HG03280 (cell line): Measurements from ENCODE around the gene DCUN1D2.

Experiments
- ATAC-seq: cut with Tn5 transposase; IDR thresholded peaks from one replicate; pipeline ENCODE4 v1.9.1; 2021; ENCODE audit warnings: mild to moderate bottlenecking, moderate library complexity; ENCODE audit not compliant: unreplicated experiment

DCUN1D2 gene

GRCh38 chr13:113428469-113428865 is 62.0 kb downstream of the DCUN1D2 start:
- no peak for ATAC-seq

DNA sequence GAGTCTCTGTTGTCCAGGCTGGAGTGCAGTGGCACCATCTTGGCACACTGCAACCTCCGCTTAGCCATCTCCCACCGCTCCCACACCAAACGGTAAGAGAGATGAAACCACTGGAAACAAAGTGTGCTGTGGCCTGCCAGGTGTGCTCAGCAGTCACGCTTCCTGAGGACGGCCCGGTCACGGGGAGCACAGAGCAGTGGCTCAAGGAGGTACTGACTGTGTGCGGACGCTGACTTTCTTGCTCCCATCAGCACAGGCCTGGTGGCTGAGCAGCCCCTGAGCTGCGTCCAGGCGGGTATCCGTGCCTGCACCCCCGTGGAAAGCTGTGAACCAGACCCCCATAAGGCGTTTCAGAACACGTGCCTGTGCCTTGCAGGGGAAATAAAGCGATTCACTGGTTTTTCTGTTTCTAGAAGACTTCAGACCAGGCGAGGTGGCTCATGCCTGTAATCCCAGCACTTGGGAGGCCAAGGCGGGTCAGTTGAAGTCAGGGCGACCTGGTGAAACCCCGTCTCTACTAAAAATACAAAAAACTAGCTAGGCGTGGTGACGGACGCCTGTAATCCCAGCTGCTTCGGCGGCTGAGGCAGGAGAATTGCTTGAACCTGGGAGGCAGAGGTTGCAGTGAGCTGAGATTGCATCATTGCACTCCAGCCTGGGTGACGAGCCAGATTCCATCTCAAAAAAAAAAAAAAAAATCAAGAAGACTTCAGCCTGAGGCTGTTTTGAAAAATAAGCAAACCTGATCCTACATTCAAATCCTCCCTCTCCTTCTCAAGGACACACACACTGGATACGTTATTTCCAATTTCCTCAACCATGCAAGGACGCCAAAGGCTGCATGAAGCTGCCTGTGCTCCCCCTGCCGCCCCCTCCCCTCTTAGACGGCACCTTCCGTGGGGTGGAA is 62.7 kb downstream of the DCUN1D2 start:
- ATAC-seq: no peak

- no peak for ATAC-seq
These were observed 63.9 kb downstream of the DCUN1D2 start for GRCh38 chr13:113426591-113426986.

GRCh38 chr13:113425941-113426590 is 64.4 kb downstream of the DCUN1D2 start:
- no peak for ATAC-seq

DNA sequence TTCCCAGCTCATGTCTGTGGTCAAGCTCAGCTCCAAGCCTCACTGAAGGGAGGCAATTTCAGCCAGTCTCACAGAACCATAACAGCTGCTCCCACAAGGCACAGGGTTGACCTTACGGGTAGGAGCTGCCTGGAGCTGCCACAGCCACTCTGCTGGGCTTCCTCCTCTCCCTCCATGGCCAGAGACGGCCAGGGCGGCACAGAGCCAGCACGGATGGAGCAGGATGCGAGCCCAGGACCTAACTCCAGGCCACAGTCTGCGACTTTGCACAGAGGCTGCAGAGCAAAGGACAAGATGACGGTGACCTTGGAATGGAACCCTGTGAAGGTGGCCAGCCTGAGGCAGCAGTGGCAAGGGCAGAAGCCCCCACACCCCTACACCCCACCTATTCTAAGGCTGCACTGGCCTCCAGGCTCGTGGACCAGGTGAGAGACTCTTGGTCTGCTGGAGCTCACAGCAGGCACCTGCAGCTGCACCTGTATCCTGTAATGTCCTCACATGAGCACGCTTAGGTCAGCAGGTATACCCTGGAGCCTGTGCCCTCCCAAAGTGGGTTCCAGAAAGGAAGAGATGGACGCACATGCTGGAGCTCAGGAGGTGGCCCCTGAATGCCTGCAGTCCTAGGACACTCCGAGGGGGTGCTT is 66.9 kb downstream of the DCUN1D2 start:
- no peak for ATAC-seq

- ATAC-seq: no peak
These were observed 67.5 kb downstream of the DCUN1D2 start for GRCh38 chr13:113422807-113423519.

- ATAC-seq: no peak
These were observed 68.7 kb downstream of the DCUN1D2 start for GRCh38 chr13:113421673-113422270.

DNA sequence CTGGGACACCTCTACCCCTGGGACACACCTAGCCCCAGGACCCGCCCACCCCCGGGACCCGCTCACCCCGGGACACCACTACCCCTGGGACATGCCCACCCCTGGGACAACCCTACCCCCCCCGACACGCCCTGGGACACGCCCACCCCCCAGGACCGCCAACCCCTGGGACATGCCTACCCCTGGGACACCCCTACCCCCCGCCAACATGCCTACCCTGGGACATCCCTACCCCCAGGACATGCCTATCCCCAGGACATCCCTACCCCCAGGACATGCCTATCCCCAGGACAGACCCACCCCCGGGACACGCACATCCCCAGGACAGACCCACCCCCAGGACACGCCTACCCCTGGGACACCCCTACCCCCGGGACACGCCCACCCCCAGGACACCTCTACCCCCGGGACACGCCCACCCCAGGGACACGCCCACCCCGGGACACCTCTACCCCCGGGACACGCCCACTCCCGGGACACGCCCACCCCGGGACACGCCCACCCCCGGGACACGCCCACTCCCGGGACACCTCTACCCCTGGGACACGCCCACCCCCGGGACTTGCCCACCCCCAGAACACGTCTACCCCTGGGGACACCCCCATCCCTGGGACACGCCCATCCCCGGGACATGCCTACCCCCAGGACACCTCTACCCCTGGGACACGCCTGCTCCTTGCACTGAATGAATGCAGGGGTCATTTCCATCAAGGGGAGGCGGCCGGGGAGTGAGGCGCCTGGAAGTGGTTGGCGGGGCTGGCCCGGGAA is 69.5 kb downstream of the DCUN1D2 start:
- ATAC-seq: no peak

DNA sequence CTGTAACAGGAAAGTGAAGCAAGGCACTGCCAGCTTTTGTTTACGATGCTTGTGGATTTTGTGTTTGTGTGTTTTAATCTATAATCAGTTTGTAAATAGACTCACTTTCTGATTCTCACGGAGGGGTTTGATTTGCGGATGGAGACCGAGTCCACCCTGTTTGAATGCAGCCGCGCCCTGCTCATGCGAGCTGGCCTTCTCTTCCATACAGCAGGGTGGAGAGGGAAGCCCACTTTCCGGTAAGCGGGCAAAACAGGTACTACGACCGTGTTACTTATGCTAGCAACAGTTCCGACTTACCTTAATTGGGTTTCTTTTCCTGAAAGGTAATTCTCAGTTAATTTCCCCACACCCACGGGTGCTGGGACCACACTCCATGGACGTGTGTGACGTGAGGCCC is 70.3 kb downstream of the DCUN1D2 start:
- no peak for ATAC-seq

- no peak for ATAC-seq
These were observed 70.8 kb downstream of the DCUN1D2 start for GRCh38 chr13:113419531-113420193.

GRCh38 chr13:113418722-113419049 is 71.8 kb downstream of the DCUN1D2 start:
- ATAC-seq: no peak

GRCh38 chr13:113417836-113418721 is 72.4 kb downstream of the DCUN1D2 start:
- no peak for ATAC-seq

DNA sequence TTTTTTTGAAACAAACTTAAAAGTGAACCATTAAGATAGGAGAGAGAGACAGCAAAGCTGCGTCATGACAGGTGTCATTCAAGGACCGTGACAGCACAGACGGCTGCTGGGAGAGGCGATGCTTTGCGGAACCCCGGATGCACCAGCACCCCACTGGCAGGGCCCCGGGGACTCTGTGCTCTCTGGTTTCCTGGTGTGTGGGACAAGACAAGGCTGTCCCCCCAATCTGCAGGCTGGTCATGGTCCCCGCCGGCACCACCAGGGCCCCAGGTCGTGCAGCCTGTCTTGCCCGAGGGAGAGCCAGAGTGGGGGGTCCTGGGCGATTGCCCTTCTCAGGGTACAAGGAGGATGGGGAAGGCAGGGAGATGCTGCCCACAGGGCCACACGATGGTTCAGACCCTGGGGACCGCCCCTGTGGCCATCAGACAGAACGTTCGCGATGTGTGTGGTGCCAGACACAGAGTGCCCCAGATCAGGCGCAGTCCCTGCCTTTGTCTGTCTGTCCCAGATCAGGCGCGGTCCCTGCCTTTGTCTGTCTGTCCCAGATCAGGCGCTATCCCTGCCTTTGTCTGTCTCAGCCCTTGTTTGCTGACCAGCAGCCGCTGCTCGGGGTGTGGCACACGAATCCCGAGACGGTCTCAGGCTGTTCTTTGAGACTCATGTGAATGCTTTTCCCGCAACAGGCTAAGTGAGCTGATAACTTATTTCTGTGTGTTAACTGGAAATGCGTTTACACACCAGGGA is 73.3 kb downstream of the DCUN1D2 start:
- no peak for ATAC-seq

DNA sequence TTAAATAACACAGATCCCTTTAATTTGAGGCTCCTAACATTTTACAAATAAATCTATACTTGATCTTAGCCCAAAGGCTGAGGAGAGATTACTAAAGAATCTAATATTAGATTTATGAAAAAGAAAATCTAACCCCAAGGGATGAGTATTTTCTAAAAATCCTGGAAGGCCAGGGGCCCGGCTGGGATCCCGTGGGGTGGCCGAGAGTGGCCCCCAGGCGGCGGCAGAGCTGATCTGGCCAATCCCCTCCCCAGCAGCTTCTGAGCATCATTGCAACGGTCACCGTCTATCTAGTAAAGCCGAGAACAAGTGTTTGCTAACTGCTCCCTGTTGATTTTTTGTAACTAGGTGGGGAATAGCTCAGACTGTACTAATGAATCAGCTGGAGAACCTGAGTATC is 74.7 kb downstream of the DCUN1D2 start:
- ATAC-seq: no peak

DNA sequence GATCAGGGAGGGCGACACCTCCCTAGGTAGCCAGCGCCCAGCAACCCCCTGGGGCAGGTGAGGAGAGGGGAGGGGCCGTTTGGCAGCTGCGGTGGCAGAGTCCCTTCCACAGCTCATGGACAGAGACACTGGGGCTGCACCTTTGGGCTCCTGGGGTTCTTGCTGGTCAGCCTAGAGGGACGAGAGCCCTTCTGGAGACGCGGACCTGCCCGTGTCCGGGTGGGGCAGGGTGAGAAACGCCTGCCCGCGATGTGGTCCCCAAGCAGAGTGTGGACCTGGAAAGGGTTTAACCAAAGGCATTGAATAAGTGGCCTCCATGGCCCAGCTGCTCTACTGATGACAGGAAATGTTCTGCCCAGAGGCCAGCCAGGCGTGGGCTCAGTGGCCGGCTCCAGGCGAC is 75.5 kb downstream of the DCUN1D2 start:
- no peak for ATAC-seq

DNA sequence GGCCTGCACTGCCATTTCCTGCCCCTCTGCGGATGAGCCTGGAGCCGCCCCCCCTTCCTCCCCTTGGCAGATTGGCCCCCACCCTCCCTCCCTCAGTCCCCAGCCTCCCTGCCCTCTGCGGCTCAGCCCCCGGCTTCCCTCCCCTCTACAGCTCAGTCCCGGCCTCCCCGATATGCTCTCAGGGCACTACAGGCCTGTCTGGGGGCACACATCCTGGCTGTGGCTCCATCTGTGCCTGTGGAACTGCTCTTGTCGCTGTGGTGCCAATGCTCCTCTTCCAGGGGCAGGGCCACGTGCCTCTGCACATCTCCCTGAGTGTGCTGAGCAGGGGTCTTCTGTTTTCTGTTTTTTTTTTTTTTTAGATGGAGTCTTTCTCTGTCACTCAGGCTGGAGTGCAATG is 76.2 kb downstream of the DCUN1D2 start:
- no peak for ATAC-seq

DNA sequence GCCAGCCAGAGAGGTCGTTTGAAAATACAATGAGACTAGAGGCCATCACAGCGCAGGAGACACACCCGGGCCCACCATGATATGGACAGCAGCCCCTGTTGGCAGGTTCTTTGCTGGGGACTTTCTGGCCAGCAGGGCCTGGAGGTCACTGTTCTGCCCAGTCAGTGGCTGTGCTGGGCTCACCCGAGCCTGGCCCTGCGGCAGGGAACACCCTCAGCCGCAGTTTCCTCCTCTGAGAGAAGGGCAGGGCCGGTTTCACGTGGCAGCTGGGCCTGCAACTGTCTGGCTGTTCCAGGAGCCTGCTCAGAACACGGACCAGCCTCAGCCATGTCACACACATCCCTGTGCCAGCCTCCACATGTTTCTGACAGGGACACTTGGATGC is 76.6 kb downstream of the DCUN1D2 start:
- ATAC-seq: no peak
